Measurements from ENCODE around the gene MROH9. TPM values are rescaled to one million over a fixed set of nuclear protein-coding genes. Genes with fewer than 3 reads are reported as not detected.

The MROH9 gene
- total RNA-seq, 1 experiment from 2014 or later: not detected

DNA sequence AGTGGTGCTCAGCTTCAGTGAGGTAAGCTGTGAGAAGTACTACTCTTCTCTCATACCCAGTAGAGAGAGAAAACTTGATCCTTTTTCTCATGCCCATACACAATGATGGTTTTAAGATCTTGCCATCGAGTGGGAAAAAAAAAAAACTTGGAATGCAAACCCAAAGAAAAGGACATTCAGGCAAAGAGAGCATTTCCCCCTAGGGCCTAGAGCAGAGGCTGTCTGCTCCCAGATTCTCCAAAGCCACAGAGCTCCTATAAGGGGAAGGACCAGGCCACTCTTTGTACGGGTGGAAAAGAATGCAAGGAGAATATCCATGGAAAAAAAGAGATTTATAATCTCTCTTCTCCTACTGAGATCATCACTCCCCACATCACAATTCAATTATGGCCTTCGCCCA is 34.9 kb downstream of the MROH9 start:
- ATAC-seq: no peak
- TF ChIP-seq EZH2 (IDR thresholded peaks at IDR 0.05) (no peak), CBX3 (IDR thresholded peaks at IDR 0.05; ENCODE audit: low read depth) (no peak), SRF (IDR thresholded peaks at IDR 0.05; ENCODE audit: low read depth) (no peak), POLR2A (IDR thresholded peaks at IDR 0.05; ENCODE audit: borderline replicate concordance, extremely low read depth, insufficient read depth, insufficient read length) (no peak), EGR1 (IDR thresholded peaks at IDR 0.05; ENCODE audit: low read depth) (no peak), FOSL1 (IDR thresholded peaks at IDR 0.05; ENCODE audit: low read depth) (no peak), CEBPB (IDR thresholded peaks at IDR 0.05; ENCODE audit: low read depth) (no peak), POLR2AphosphoS5 (IDR thresholded peaks at IDR 0.05; ENCODE audit: low read depth, low read length) (no peak), EZH2phosphoT487 (IDR thresholded peaks at IDR 0.05; ENCODE audit: borderline replicate concordance) (no peak), JUND (IDR thresholded peaks at IDR 0.05) (no peak), YY1 (IDR thresholded peaks at IDR 0.05; ENCODE audit: extremely low read depth, insufficient replicate concordance, low read depth, low read length) (no peak), TCF7L2 (IDR thresholded peaks at IDR 0.05; ENCODE audit: borderline replicate concordance, extremely low read depth, insufficient read depth, insufficient read length) (no peak), ZNF274 (IDR thresholded peaks at IDR 0.05; ENCODE audit: low read depth, low read length) (no peak), ZFX (IDR thresholded peaks at IDR 0.05) (no peak)
- TF ChIP-seq, protein P1, sequence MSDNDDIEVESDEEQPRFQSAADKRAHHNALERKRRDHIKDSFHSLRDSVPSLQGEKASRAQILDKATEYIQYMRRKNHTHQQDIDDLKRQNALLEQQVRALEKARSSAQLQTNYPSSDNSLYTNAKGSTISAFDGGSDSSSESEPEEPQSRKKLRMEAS (IDR thresholded peaks at IDR 0.05): no peak
- TF ChIP-seq, protein P2, sequence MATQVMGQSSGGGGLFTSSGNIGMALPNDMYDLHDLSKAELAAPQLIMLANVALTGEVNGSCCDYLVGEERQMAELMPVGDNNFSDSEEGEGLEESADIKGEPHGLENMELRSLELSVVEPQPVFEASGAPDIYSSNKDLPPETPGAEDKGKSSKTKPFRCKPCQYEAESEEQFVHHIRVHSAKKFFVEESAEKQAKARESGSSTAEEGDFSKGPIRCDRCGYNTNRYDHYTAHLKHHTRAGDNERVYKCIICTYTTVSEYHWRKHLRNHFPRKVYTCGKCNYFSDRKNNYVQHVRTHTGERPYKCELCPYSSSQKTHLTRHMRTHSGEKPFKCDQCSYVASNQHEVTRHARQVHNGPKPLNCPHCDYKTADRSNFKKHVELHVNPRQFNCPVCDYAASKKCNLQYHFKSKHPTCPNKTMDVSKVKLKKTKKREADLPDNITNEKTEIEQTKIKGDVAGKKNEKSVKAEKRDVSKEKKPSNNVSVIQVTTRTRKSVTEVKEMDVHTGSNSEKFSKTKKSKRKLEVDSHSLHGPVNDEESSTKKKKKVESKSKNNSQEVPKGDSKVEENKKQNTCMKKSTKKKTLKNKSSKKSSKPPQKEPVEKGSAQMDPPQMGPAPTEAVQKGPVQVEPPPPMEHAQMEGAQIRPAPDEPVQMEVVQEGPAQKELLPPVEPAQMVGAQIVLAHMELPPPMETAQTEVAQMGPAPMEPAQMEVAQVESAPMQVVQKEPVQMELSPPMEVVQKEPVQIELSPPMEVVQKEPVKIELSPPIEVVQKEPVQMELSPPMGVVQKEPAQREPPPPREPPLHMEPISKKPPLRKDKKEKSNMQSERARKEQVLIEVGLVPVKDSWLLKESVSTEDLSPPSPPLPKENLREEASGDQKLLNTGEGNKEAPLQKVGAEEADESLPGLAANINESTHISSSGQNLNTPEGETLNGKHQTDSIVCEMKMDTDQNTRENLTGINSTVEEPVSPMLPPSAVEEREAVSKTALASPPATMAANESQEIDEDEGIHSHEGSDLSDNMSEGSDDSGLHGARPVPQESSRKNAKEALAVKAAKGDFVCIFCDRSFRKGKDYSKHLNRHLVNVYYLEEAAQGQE (IDR thresholded peaks at IDR 0.05; ENCODE audit: low read depth): no peak
- TF ChIP-seq, protein P3, sequence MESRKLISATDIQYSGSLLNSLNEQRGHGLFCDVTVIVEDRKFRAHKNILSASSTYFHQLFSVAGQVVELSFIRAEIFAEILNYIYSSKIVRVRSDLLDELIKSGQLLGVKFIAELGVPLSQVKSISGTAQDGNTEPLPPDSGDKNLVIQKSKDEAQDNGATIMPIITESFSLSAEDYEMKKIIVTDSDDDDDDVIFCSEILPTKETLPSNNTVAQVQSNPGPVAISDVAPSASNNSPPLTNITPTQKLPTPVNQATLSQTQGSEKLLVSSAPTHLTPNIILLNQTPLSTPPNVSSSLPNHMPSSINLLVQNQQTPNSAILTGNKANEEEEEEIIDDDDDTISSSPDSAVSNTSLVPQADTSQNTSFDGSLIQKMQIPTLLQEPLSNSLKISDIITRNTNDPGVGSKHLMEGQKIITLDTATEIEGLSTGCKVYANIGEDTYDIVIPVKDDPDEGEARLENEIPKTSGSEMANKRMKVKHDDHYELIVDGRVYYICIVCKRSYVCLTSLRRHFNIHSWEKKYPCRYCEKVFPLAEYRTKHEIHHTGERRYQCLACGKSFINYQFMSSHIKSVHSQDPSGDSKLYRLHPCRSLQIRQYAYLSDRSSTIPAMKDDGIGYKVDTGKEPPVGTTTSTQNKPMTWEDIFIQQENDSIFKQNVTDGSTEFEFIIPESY (IDR thresholded peaks at IDR 0.05; ENCODE audit: extremely low read depth, insufficient replicate concordance, low read length): no peak
- TF ChIP-seq, protein P4, sequence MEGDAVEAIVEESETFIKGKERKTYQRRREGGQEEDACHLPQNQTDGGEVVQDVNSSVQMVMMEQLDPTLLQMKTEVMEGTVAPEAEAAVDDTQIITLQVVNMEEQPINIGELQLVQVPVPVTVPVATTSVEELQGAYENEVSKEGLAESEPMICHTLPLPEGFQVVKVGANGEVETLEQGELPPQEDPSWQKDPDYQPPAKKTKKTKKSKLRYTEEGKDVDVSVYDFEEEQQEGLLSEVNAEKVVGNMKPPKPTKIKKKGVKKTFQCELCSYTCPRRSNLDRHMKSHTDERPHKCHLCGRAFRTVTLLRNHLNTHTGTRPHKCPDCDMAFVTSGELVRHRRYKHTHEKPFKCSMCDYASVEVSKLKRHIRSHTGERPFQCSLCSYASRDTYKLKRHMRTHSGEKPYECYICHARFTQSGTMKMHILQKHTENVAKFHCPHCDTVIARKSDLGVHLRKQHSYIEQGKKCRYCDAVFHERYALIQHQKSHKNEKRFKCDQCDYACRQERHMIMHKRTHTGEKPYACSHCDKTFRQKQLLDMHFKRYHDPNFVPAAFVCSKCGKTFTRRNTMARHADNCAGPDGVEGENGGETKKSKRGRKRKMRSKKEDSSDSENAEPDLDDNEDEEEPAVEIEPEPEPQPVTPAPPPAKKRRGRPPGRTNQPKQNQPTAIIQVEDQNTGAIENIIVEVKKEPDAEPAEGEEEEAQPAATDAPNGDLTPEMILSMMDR (IDR thresholded peaks at IDR 0.05 in 2 of 3, conservative IDR thresholded peaks at IDR 0.05 in 1 of 3; ENCODE audit: borderline replicate concordance in 1 of 3, insufficient read depth in 1 of 3, low read depth in 2 of 3, low read length in 2 of 3): no peak
- TF ChIP-seq, protein P5, sequence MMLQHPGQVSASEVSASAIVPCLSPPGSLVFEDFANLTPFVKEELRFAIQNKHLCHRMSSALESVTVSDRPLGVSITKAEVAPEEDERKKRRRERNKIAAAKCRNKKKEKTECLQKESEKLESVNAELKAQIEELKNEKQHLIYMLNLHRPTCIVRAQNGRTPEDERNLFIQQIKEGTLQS (IDR thresholded peaks at IDR 0.05): no peak
- intact Hi-C loops (cut with micrococcal nuclease): no loop called here

More for the DNA sequence above, 34.9 kb downstream of the MROH9 start:
- H4K20me1 ChIP-seq (ENCODE audit: insufficient read depth): no peaks in the 10 kb centered on the region
- ChIA-PET POLR2A (no interaction called here), CTCF (interaction anchor here (0.5 to 5.3 kb wide), 2 partner anchors 34 to 343 kb away, joined by 4 to 97 read pairs; partner anchors contain the start of gene FMO4), RAD21 (ENCODE audit: low non-redundant PET in 1 of 2, low total read pairs in 2 of 2, uncharacterized antibody in 2 of 2, unreplicated experiment in 2 of 2) (no interaction called here)
- H3K4me2 ChIP-seq (ENCODE audit: low read length): no peak overlapping the region
- BruUV-seq (replicated peaks): no TSS peak
- no peaks in the 10 kb centered on the region for H3K79me2 ChIP-seq (ENCODE audit: insufficient read depth, low read length)
- no peak overlapping the region for H3K4me3 ChIP-seq (replicated peaks in 1 of 2; ENCODE audit: low read depth in 1 of 2, low read length in 2 of 2)
- H3K9me2 ChIP-seq (ENCODE audit: insufficient read depth): no peaks in the 10 kb centered on the region
- no peaks in the 10 kb centered on the region for H3K4me1 ChIP-seq (ENCODE audit: control insufficient read depth in 1 of 2, insufficient read depth in 2 of 2, low read length in 2 of 2)
- H2AFZ ChIP-seq (ENCODE audit: low read depth, low read length, poor library complexity, severe bottlenecking): no peak overlapping the region
- H3K9me3 ChIP-seq (ENCODE audit: control insufficient read depth in 1 of 2, insufficient read depth in 1 of 2, low read depth in 1 of 2, low read length in 2 of 2): no peaks in the 10 kb centered on the region
- DNase-seq (ENCODE audit: low read depth, low spot score): no peak
- no peak overlapping the region for H3K27ac ChIP-seq (ENCODE audit: low read depth, low read length)
- no peaks in the 10 kb centered on the region for H3K36me3 ChIP-seq (ENCODE audit: control insufficient read depth in 1 of 2, insufficient read depth in 2 of 2, low read length in 2 of 2)
- H3K27me3 ChIP-seq (ENCODE audit: insufficient read depth, low read length): no peaks in the 10 kb centered on the region
- H3K9ac ChIP-seq (ENCODE audit: low read length): no peak overlapping the region

Measured in HCT116 (cell line).